Activated CD4-positive, alpha-beta T cell treated with anti-CD3 and anti-CD28 coated beads for 36 hours (primary cell): ENCODE measurements around the gene MSN. TPM values are rescaled to one million over a fixed set of nuclear protein-coding genes. Genes with fewer than 3 reads are reported as not detected.
A peak's percentile ranks its signal among the peaks of the same experiment; 100 is the strongest.
"Not testable (repeated sequence)": the region's sequence is repeated elsewhere in the genome, so short reads cannot be mapped to it uniquely, and the experiment has no call there.

Experiments used
- ATAC-seq: fragments of 200-7000 bp; cut with Tn5 transposase; one replicate; pipeline ENCODE4 v1.10.0; 2021; ENCODE audit warnings: mild to moderate bottlenecking, moderate library complexity
- CTCF ChIA-PET: fragments of 350-600 bp; sonication (Branson Sonifier 250); formaldehyde crosslinking; loops from one replicate; lab custom pipeline; 2021; ENCODE audit warnings: antibody characterized with exemption; lab: Charles Lee
- POLR2A ChIA-PET: fragments of 350-600 bp; sonication (Branson Sonifier 250); formaldehyde crosslinking; loops from one replicate; lab custom pipeline; 2021; ENCODE audit warnings: antibody characterized with exemption, inconsistent platforms; lab: Charles Lee
- DNase-seq: peaks from one replicate; pipeline ENCODE4 v3.0.0-alpha.2; 2020
- H3K27ac Mint-ChIP-seq: one replicate; pipeline ENCODE4 v1.8.0; 2021; ENCODE audit warnings: mixed read lengths
- H3K27me3 Mint-ChIP-seq: one replicate; pipeline ENCODE4 v1.8.0; 2021; ENCODE audit warnings: mixed read lengths
- H3K36me3 Mint-ChIP-seq: one replicate; pipeline ENCODE4 v1.8.0; 2021; ENCODE audit warnings: low read depth, mixed read lengths
- H3K4me1 Mint-ChIP-seq: one replicate; pipeline ENCODE4 v1.8.0; 2021; ENCODE audit warnings: mixed read lengths
- H3K4me3 Mint-ChIP-seq: one replicate; pipeline ENCODE4 v1.8.0; 2021; ENCODE audit warnings: mild to moderate bottlenecking, moderate library complexity, mixed read lengths
- H3K9me3 Mint-ChIP-seq: one replicate; pipeline ENCODE4 v1.8.0; 2021; ENCODE audit warnings: low read depth, mixed read lengths
- intact Hi-C, 2 experiments: fragments of 100-400 bp; cut with DNase I in 1 of 2; cut with micrococcal nuclease in 1 of 2; formaldehyde crosslinking; loops; one replicate each; pipeline versions ENCODE4 v1.14.2 to v1.15.1; 2022 to 2024; cut with DNase I, micrococcal nuclease
- total RNA-seq, 2 experiments: library from RNA; stranded (reverse); gene quantifications; one replicate each; pipeline ENCODE4 v1.2.3, GENCODE V29; 2021

The MSN gene
- total RNA-seq = 100 to 1,000 TPM; 476 to 609 TPM

GRCh38 chrX:65667503-65668376 lies at the start of gene MSN:
Gene MSN, plus strand, starts transcription at chrX:65667654. Its CDS starts 188 bp downstream, at chrX:65667842.
- peaks cover 43% of the 10 kb centered on the region for H3K36me3 Mint-ChIP-seq
- POLR2A ChIA-PET = interaction anchor here (0.6 to 1.9 kb wide), 8 partner anchors 10 to 72 kb away, joined by 3 to 8 read pairs (median 3); no protein-coding TSS in a partner anchor
- intact Hi-C loops = loop anchor here (1.0 to 5.0 kb wide), 6 partner anchors 31 to 380 kb away; no protein-coding TSS in a partner anchor
- DNase-seq = peak; percentile 87
- ATAC-seq = peak; percentile 67
- H3K4me3 Mint-ChIP-seq = peak within 1 kb of the TSS; percentile 91
- H3K4me1 Mint-ChIP-seq = peaks cover 28% of the 10 kb centered on the region
- H3K27me3 Mint-ChIP-seq = no peaks in the 10 kb centered on the region
- H3K27ac Mint-ChIP-seq = peak within 1 kb of the TSS; percentile 96
- H3K9me3 Mint-ChIP-seq = peaks cover 3% of the 10 kb centered on the region
- CTCF ChIA-PET = interaction anchor here (1.0 to 1.2 kb wide), 3 partner anchors 33 to 65 kb away, joined by 3 to 4 read pairs (median 3); no protein-coding TSS in a partner anchor

GRCh38 chrX:65620096-65620705 lies 47.3 kb upstream of the MSN start:
- H3K4me1 Mint-ChIP-seq, H3K27ac Mint-ChIP-seq, H3K4me3 Mint-ChIP-seq, intact Hi-C loops, DNase-seq, ATAC-seq, H3K36me3 Mint-ChIP-seq, H3K27me3 Mint-ChIP-seq, H3K9me3 Mint-ChIP-seq, CTCF ChIA-PET: not testable (repeated sequence)
- POLR2A ChIA-PET = interaction anchor here (0.7 kb wide), 1 partner anchor 11 kb away, joined by 9 read pairs; no protein-coding TSS in a partner anchor

- POLR2A ChIA-PET = no interaction called here
- H3K27ac Mint-ChIP-seq = no peak overlapping the region
- no peaks in the 10 kb centered on the region for H3K36me3 Mint-ChIP-seq
Measured at GRCh38 chrX:65630771-65631170, 36.7 kb upstream of the MSN start.

GRCh38 chrX:65633826-65634225 lies 33.6 kb upstream of the MSN start:
- intact Hi-C loops = no loop called here
- ATAC-seq = no peak
- no peak overlapping the region for H3K27ac Mint-ChIP-seq
- ChIA-PET POLR2A (no interaction called here), CTCF (interaction anchor here (0.7 kb wide), 1 partner anchor 58 kb away, joined by 3 read pairs; no protein-coding TSS in a partner anchor)
- DNase-seq = no peak
- H3K4me3 Mint-ChIP-seq = no peak overlapping the region
- no peaks in the 10 kb centered on the region for H3K36me3 Mint-ChIP-seq
- H3K9me3 Mint-ChIP-seq = no peaks in the 10 kb centered on the region
- H3K27me3 Mint-ChIP-seq = no peaks in the 10 kb centered on the region
- no peaks in the 10 kb centered on the region for H3K4me1 Mint-ChIP-seq

More at GRCh38 chrX:65630771-65631170, 36.7 kb upstream of the MSN start:
- CTCF ChIA-PET = interaction anchor here (0.8 kb wide), 1 partner anchor 644 kb away, joined by 3 read pairs; no protein-coding TSS in a partner anchor
- intact Hi-C loops = no loop called here
- peaks cover 5% of the 10 kb centered on the region for H3K9me3 Mint-ChIP-seq
- ATAC-seq = no peak
- H3K4me1 Mint-ChIP-seq = no peaks in the 10 kb centered on the region
- DNase-seq = no peak
- H3K4me3 Mint-ChIP-seq = no peak overlapping the region
- no peaks in the 10 kb centered on the region for H3K27me3 Mint-ChIP-seq

GRCh38 chrX:65634732-65635131 lies 32.7 kb upstream of the MSN start:
- H3K27ac Mint-ChIP-seq = no peak overlapping the region
- intact Hi-C loops = no loop called here
- DNase-seq = no peak
- ChIA-PET POLR2A (no interaction called here), CTCF (no interaction called here)
- no peak for ATAC-seq
- H3K4me1 Mint-ChIP-seq = no peaks in the 10 kb centered on the region
- no peaks in the 10 kb centered on the region for H3K27me3 Mint-ChIP-seq
- no peaks in the 10 kb centered on the region for H3K36me3 Mint-ChIP-seq
- H3K4me3 Mint-ChIP-seq = no peak overlapping the region
- no peaks in the 10 kb centered on the region for H3K9me3 Mint-ChIP-seq

- ChIA-PET POLR2A (no interaction called here), CTCF (interaction anchor here (0.7 kb wide), 1 partner anchor 47 kb away, joined by 3 read pairs; no protein-coding TSS in a partner anchor)
- DNase-seq = no peak
- no peaks in the 10 kb centered on the region for H3K4me1 Mint-ChIP-seq
- no peak overlapping the region for H3K27ac Mint-ChIP-seq
- H3K4me3 Mint-ChIP-seq = no peak overlapping the region
- no peaks in the 10 kb centered on the region for H3K36me3 Mint-ChIP-seq
- intact Hi-C loops = no loop called here
- no peaks in the 10 kb centered on the region for H3K9me3 Mint-ChIP-seq
- no peaks in the 10 kb centered on the region for H3K27me3 Mint-ChIP-seq
- ATAC-seq = no peak
Measured at GRCh38 chrX:65635378-65635777, 32.1 kb upstream of the MSN start.

- no peaks in the 10 kb centered on the region for H3K27me3 Mint-ChIP-seq
- ChIA-PET CTCF (interaction anchor here (0.7 kb wide), 1 partner anchor 46 kb away, joined by 3 read pairs; no protein-coding TSS in a partner anchor), POLR2A (no interaction called here)
- intact Hi-C loops = no loop called here
- no peak overlapping the region for H3K4me3 Mint-ChIP-seq
- no peak overlapping the region for H3K27ac Mint-ChIP-seq
- H3K9me3 Mint-ChIP-seq = no peaks in the 10 kb centered on the region
- no peaks in the 10 kb centered on the region for H3K4me1 Mint-ChIP-seq
- DNase-seq (no peak), ATAC-seq (no peak)
- H3K36me3 Mint-ChIP-seq = no peaks in the 10 kb centered on the region
Measured at GRCh38 chrX:65635822-65636221, 31.6 kb upstream of the MSN start.

- H3K9me3 Mint-ChIP-seq, H3K27ac Mint-ChIP-seq, H3K36me3 Mint-ChIP-seq, POLR2A ChIA-PET, H3K4me3 Mint-ChIP-seq, H3K27me3 Mint-ChIP-seq, intact Hi-C loops, H3K4me1 Mint-ChIP-seq, ATAC-seq, DNase-seq: not testable (repeated sequence)
- CTCF ChIA-PET = interaction anchor here (0.7 kb wide), 1 partner anchor 46 kb away, joined by 3 read pairs; no protein-coding TSS in a partner anchor
Measured at GRCh38 chrX:65636261-65636660, 31.2 kb upstream of the MSN start.

GRCh38 chrX:65637335-65637734 lies 30.1 kb upstream of the MSN start:
- intact Hi-C loops = no loop called here
- ATAC-seq (no peak), DNase-seq (no peak)
- ChIA-PET POLR2A (no interaction called here), CTCF (no interaction called here)
- no peak overlapping the region for H3K4me3 Mint-ChIP-seq
- no peak overlapping the region for H3K27ac Mint-ChIP-seq
- H3K4me1 Mint-ChIP-seq = no peaks in the 10 kb centered on the region
- H3K27me3 Mint-ChIP-seq = no peaks in the 10 kb centered on the region
- no peaks in the 10 kb centered on the region for H3K36me3 Mint-ChIP-seq
- no peaks in the 10 kb centered on the region for H3K9me3 Mint-ChIP-seq

GRCh38 chrX:65642914-65643491 lies 24.5 kb upstream of the MSN start:
- DNase-seq (no peak), ATAC-seq (no peak)
- Mint-ChIP-seq H3K36me3 (no peaks in the 10 kb centered on the region), H3K9me3 (no peaks in the 10 kb centered on the region), H3K27ac (no peak overlapping the region), H3K27me3 (no peaks in the 10 kb centered on the region), H3K4me1 (peaks cover 21% of the 10 kb centered on the region), H3K4me3 (no peak overlapping the region)
- intact Hi-C loops = no loop called here
- ChIA-PET CTCF (interaction anchor here (0.6 to 0.9 kb wide), 2 partner anchors 10 to 251 kb away, joined by 3 read pairs; no protein-coding TSS in a partner anchor), POLR2A (no interaction called here)

- Mint-ChIP-seq H3K27me3 (no peaks in the 10 kb centered on the region), H3K4me3 (no peak overlapping the region), H3K4me1 (peaks cover 21% of the 10 kb centered on the region), H3K36me3 (no peaks in the 10 kb centered on the region), H3K9me3 (no peaks in the 10 kb centered on the region), H3K27ac (no peak overlapping the region)
- POLR2A ChIA-PET = no interaction called here
- DNase-seq (no peak), ATAC-seq (no peak)
- CTCF ChIA-PET = interaction anchor here (0.6 to 0.9 kb wide), 2 partner anchors 11 to 251 kb away, joined by 3 read pairs; no protein-coding TSS in a partner anchor
- intact Hi-C loops = no loop called here
Measured at GRCh38 chrX:65643531-65644052, 23.9 kb upstream of the MSN start.
